ENCODE data around the gene MUC2.

The MUC2 gene

GRCh38 chr11:1073851-1074243 lies 827 bp upstream of the MUC2 start:
- no peak for DNase-seq

- DNase-seq = peak; percentile 30
These were observed 752 bp downstream of the MUC2 start for GRCh38 chr11:1075341-1075911.

DNA sequence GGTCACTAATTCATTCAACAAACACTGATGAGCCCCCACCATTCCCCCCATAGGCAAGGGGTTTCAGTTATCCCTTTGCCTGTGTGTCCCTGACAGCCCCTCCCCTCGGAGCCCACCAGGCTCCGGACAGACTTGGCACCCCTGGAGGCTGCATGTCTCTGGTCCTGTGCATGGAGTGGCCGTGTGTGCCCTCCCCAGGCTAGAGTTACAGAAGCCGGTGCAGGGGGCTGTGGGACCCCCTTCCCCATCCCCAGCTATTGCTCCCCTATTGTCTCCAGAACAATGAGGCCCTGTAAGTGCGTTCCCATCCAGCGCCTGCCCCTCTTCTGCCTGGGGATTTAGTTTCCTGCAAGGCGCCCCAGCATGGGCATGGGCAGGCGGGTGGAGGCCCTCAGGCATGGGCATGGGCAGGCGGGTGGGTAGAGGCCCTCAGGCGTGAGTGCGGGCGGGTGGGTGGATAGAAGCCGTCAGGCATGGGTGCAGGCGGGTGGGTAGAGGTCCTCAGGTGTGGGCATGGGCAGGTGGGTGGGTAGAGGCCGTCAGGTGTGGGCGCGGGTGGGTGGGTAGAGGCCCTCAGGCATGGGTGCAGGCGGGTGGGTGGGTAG lies 1.5 kb downstream of the MUC2 start:
- no peak for DNase-seq

DNA sequence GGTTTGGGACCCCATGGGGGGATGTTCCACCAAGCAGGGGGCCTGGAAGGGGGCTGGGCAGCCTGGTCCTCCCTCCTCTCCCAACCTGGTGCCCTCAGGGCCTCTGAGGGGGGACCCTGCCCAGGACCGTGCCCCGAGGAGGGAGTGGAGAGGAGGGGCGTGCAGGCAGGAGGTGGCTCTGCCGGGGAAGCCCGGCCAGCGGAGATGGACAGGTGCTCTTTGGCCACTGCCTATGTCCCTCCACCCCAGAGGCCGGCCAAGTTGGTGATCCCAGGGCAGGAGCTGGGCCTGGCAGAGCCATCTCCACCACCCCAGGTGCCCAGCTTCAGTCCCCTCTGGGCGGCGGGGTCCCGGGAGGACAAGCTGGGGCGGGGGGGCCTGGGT lies 2.4 kb downstream of the MUC2 start:
- peak; percentile 29 for DNase-seq

GRCh38 chr11:1077417-1078119 lies 2.9 kb downstream of the MUC2 start:
- DNase-seq = peak; percentile 32

GRCh38 chr11:1078191-1078601 lies 3.5 kb downstream of the MUC2 start:
- DNase-seq = no peak

DNA sequence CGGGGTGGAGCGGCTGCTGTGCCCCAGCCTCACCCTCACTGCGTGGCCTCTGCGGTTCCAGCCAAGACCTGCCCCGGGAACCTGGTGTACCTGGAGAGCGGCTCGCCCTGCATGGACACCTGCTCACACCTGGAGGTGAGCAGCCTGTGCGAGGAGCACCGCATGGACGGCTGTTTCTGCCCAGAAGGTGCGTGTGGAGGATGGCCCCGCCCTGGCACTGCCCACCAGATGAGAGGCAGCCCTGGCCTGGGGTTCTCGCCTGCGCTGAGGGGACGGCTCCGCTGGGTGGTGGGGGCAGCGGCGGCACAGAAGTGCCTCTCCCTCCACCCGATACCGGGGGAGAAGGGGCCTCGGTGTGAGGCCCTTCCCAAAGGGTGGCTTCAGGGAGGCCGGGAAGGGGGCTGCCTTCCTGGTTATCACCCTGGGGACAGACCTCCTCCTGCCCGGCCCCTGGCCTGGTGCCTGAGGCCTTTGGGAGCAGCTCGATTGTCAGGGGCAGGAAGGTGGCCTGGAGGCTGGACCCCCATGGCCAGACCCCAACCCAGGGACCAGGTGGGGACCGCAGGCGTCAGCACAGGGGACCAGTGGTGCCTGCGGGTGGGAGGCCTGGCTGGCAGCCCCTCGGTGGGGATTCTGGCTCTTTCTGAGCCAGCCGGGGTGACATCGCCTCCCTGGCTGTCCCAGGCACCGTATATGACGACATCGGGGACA lies 7.1 kb downstream of the MUC2 start:
- no peak for DNase-seq

DNA sequence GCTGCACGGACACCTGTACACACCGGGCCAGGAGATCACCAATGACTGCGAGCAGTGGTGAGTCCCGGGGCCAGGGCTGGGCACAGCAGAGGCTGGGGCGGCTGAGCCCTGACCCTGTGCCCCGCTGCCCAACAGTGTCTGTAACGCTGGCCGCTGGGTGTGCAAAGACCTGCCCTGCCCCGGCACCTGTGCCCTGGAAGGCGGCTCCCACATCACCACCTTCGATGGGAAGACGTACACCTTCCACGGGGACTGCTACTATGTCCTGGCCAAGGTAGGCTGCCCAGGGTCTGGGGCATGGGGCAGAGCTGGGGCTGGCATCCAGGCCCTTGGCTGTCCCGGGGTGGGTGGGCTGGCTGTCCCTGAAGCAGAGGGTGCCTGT lies 7.7 kb downstream of the MUC2 start:
- no peak for DNase-seq

DNA sequence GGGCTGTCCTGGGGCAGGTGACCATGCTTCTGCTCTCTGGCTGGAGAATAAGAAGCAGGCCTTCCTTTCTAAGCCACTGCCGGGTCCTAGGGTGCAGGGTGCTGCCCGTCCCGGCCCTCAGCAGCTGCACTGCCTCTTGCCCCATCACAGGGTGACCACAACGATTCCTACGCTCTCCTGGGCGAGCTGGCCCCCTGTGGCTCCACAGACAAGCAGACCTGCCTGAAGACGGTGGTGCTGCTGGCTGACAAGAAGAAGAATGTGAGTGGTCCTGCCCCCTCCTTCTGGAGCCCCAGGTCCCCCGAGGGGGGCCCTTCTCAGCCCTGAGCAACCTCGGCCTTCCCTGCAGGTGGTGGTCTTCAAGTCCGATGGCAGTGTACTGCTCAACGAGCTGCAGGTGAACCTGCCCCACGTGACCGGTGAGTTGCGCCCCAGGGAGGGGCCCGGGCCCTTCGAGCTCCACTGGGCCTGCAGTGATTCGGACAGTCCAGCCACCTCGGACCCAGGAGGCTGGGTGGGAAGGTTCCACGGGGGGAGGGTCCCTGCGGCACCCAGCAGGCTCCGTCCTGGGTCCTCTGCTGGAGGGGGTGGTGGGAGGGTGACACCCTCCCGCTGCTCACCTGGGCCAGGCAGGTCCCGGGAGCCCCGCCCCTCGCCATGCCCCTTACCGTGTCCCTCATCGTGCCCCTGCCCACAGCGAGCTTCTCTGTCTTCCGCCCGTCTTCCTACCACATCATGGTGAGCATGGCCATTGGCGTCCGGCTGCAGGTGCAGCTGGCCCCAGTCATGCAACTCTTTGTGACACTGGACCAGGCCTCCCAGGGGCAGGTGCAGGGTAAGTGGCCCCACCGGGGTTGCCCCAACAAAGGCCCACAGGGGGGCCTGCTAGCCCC lies 8.3 kb downstream of the MUC2 start:
- DNase-seq = no peak

GRCh38 chr11:1083621-1084551 lies 9.2 kb downstream of the MUC2 start:
- DNase-seq = no peak

- DNase-seq = no peak
These were observed 10.1 kb downstream of the MUC2 start for GRCh38 chr11:1084561-1085439.

GRCh38 chr11:1085440-1086170 lies 10.9 kb downstream of the MUC2 start:
- no peak for DNase-seq

- no peak for DNase-seq
These were observed 11.8 kb downstream of the MUC2 start for GRCh38 chr11:1086171-1087102.

DNA sequence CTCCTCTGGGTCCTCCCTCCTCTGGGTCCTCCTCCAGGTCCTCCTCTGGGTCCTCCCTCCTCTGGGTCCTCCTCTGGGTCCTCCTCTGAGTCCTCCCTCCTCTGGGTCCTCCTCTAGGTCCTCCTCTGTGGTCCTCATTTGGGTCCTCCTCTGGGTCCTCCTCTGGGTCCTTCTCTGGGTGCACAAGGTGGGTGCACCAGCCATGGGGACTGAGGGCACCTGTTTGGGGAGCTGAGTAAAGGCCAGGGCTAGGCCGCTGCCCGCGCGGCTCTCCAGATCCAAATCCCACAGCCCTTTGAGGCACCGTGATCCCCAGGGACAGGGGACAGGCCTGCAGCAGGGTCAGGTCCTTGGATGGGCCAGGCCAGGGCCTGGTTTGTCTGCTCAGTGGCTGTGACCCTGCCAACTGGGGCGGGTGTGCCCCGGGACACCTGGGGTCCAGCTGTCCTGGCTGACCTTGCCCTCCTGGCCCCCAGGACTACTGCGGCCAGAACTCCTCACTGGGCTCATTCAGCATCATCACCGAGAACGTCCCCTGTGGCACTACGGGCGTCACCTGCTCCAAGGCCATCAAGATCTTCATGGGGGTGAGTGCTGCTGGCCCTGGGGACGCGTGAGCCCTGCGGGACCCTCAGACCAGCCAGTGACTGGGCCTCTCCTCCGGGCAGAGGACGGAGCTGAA lies 12.7 kb downstream of the MUC2 start:
- no peak for DNase-seq

DNA sequence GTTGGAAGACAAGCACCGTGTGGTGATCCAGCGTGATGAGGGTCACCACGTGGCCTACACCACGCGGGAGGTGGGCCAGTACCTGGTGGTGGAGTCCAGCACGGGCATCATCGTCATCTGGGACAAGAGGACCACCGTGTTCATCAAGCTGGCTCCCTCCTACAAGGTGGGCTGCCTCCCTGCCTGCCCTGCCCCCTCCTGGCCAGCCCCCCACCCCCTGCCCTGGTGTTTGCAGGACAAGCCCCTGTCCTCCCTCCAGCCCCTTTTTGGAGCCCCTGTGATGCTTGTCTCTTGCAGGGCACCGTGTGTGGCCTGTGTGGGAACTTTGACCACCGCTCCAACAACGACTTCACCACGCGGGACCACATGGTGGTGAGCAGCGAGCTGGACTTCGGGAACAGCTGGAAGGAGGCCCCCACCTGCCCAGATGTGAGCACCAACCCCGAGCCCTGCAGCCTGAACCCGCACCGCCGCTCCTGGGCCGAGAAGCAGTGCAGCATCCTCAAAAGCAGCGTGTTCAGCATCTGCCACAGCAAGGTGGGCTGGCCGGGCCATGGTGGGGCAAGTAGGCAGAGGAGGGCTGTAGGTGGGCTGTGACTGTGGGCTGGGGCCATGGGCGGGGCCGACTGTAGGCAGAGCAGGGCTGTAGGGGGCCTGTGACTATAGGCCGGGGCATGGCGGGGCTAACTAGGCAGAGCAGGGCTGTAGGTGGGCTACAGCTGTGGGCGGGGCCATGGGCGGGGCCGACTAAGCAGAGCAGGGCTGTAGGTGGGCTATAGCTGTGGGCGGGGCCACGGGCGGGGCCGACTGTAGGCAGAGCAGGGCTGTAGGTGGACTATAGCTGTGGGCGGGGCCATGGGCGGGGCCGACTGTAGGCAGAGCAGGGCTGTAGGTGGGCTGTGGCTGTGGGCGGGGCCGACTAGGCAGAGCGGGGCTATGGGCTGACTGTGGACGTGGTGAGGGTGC lies 13.6 kb downstream of the MUC2 start:
- no peak for DNase-seq

DNA sequence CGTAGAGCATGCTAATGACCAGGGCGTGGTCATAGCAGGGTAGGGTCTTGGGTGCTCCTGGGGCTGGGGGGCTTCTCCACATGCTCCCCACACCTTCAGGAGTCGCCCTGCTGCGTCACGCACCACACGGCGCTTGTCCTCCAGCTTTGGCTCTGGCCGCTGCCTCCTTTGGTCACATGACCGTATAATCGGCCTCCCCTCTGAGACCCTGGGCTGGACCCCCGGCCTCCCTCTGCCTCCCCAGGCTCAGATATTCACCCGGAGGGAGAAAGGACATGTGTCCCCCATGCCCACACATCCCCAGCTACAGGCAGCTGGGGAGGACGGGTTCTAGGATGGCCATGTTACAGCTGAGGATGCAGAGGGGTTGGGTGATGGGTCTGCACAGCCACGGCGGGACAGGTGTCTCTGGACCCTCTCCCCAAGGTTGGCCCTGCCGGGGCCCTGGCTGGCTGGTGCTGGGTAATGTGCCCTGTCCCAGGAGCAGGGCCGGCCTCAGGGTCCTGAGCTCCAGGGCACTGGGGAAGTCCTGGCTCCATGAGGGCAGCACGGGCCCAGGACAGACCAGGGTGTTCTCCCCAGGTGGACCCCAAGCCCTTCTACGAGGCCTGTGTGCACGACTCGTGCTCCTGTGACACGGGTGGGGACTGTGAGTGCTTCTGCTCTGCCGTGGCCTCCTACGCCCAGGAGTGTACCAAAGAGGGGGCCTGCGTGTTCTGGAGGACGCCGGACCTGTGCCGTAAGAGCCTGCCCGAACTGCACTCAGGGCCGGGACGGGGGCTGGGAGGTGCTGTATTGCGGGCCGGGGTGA lies 14.5 kb downstream of the MUC2 start:
- DNase-seq = no peak
